ENCODE data around the gene OR5AP2. TPM values are rescaled to one million over a fixed set of nuclear protein-coding genes. Genes with fewer than 3 reads are reported as not detected.
"Not testable (repeated sequence)": the region's sequence is repeated elsewhere in the genome, so short reads cannot be mapped to it uniquely, and the experiment has no call there.

The OR5AP2 gene
- total RNA-seq, 6 experiments from 2014 or later: not detected

DNA sequence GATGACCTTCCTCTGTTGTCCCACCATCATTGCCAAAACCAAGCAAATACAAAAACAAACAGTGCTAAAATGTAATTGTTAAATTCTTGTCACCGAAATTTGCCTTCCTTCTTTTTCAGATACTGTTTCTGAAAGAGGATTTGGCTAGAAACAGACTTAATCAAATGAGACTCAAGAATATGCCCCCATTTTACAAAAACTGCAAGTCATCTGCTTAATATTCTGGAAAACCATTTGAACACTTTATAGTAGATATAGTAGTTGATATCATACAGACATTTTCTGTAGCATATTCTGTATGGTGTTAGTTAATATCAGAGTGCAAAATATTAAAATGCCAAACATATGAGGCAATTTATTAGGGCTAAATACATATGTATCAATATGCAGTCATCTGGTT is 31.1 kb downstream of the OR5AP2 start:
- no peak overlapping the region for H3K4me3 Mint-ChIP-seq
- TF ChIP-seq CTCF (IDR thresholded peaks at IDR 0.05): no peak
- no peaks in the 10 kb centered on the region for H3K4me1 Mint-ChIP-seq (ENCODE audit: low read depth)
- H3K27me3 Mint-ChIP-seq (ENCODE audit: insufficient read depth): no peaks in the 10 kb centered on the region
- H3K36me3 Mint-ChIP-seq (ENCODE audit: low read depth): no peaks in the 10 kb centered on the region; the same call in 1 of the 2 replicates
- peaks cover 11% of the 10 kb centered on the region for H3K9me3 Mint-ChIP-seq
- no peak overlapping the region for H3K27ac Mint-ChIP-seq
- DNase-seq: no peak

DNA sequence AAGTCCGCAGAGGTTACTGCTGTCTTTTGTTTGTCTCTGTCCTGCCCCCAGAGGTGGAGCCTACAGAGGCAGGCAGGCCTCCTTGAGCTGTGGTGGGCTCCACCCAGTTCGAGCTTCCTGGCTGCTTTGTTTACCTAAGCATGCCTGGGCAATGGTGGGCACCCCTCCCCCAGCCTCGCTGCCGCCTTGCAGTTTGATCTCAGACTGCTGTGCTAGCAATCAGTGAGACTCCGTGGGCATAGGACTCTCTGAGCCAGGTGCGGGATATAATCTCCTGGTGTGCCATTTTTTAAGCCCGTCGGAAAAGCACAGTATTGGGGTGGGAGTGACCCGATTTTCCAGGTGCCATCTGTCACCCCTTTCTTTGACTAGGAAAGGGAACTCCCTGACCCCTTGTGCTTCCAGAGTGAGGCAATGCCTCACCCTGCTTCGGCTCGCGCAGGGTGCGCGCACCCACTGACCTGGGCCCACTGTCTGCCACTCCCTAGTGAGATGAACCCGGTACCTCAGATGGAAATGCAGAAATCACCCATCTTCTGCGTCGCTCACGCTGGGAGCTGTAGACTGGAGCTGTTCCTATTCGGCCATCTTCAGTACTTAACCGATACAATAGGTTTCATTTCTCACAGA is 50.0 kb downstream of the OR5AP2 start:
- not testable (repeated sequence) for H3K27me3 Mint-ChIP-seq (ENCODE audit: insufficient read depth); H3K4me1 Mint-ChIP-seq (ENCODE audit: low read depth); H3K27ac Mint-ChIP-seq; DNase-seq; H3K4me3 Mint-ChIP-seq; H3K36me3 Mint-ChIP-seq (ENCODE audit: low read depth)
- peaks cover 22% of the 10 kb centered on the region for H3K9me3 Mint-ChIP-seq

Other genes with a start within 250 kb of the OR5AP2 start
- not detected for gene OR5AL1, start 229.7 kb downstream of the OR5AP2 start, total RNA-seq (2021; fragmentation: NEBNext Ultra II Directional; extraction: Animal tissue kit (Norgen Biotek cat#: 25700))
- gene OR5M3, start 169.1 kb downstream of the OR5AP2 start, total RNA-seq (2021; fragmentation: NEBNext Ultra II Directional; extraction: Animal tissue kit (Norgen Biotek cat#: 25700)): not detected
- gene OR5M8, start 151.1 kb downstream of the OR5AP2 start, total RNA-seq (2021; fragmentation: NEBNext Ultra II Directional; extraction: Animal tissue kit (Norgen Biotek cat#: 25700)): not detected
- not detected for gene OR5M11, start 99.2 kb downstream of the OR5AP2 start, total RNA-seq (2021; fragmentation: NEBNext Ultra II Directional; extraction: Animal tissue kit (Norgen Biotek cat#: 25700))
- not detected for gene OR5M10, start 64.7 kb downstream of the OR5AP2 start, total RNA-seq (2021; fragmentation: NEBNext Ultra II Directional; extraction: Animal tissue kit (Norgen Biotek cat#: 25700))
- gene OR5M1, start 27.6 kb downstream of the OR5AP2 start, total RNA-seq (2021; fragmentation: NEBNext Ultra II Directional; extraction: Animal tissue kit (Norgen Biotek cat#: 25700)): not detected
- gene OR5AR1, start 21.2 kb upstream of the OR5AP2 start, total RNA-seq (2021; fragmentation: NEBNext Ultra II Directional; extraction: Animal tissue kit (Norgen Biotek cat#: 25700)): not detected
- gene OR9G1, start 56.7 kb upstream of the OR5AP2 start, total RNA-seq (2021; fragmentation: NEBNext Ultra II Directional; extraction: Animal tissue kit (Norgen Biotek cat#: 25700)): not detected
- not detected for gene OR9G4, start 106.3 kb upstream of the OR5AP2 start, total RNA-seq (2021; fragmentation: NEBNext Ultra II Directional; extraction: Animal tissue kit (Norgen Biotek cat#: 25700))